Natural killer cell (primary cell): ENCODE measurements around the gene WDR17. TPM values are rescaled to one million over a fixed set of nuclear protein-coding genes. Genes with fewer than 3 reads are reported as not detected.

Experiments
- ATAC-seq, 3 donors: fragments of 150-1000 bp in 2 of 3; fragments of 200-7000 bp in 1 of 3; cut with Tn5 transposase; 1 replicate in 1 of 3; 2 replicates in 2 of 3; pipeline ENCODE4 v1.10.0; 2021; ENCODE audit warnings: mild to moderate bottlenecking in 2 of 3, moderate library complexity in 2 of 3
- DNase-seq, 2 donors: peaks; one replicate each; pipeline versions ENCODE4 v3.0.0 to v3.0.0-alpha.2; 2013 to 2021; ENCODE audit warnings: mixed read lengths in 1 of 2
- H3K27ac ChIP-seq: one replicate; pipeline ENCODE4 v1.5.1; 2013; ENCODE audit warnings: mild to moderate bottlenecking, low read length
- H3K27me3 ChIP-seq: one replicate; pipeline ENCODE4 v1.6.1; 2013; ENCODE audit warnings: low read length; ENCODE audit not compliant: control insufficient read depth, insufficient read depth
- H3K36me3 ChIP-seq: one replicate; pipeline ENCODE4 v1.6.1; 2013; ENCODE audit warnings: low read length; ENCODE audit not compliant: control insufficient read depth, insufficient read depth
- H3K4me1 ChIP-seq: one replicate; pipeline ENCODE4 v1.6.1; 2013; ENCODE audit warnings: low read length; ENCODE audit not compliant: control insufficient read depth, insufficient read depth
- H3K4me3 ChIP-seq: one replicate; pipeline ENCODE4 v1.5.1; 2013; ENCODE audit warnings: low read length
- H3K9me3 ChIP-seq: one replicate; pipeline ENCODE4 v1.6.1; 2013; ENCODE audit warnings: low read length; ENCODE audit not compliant: control insufficient read depth, insufficient read depth
- H3K27ac Mint-ChIP-seq, 2 donors: one replicate each; pipeline ENCODE4 v1.8.0; 2022; ENCODE audit warnings: mild to moderate bottlenecking in 2 of 2, mixed read lengths in 2 of 2, moderate library complexity in 1 of 2
- H3K27me3 Mint-ChIP-seq, 2 donors: one replicate each; pipeline ENCODE4 v1.8.0; 2022; ENCODE audit warnings: low read depth in 2 of 2, mixed read lengths in 2 of 2
- H3K36me3 Mint-ChIP-seq: one replicate; pipeline ENCODE4 v1.8.0; 2022; ENCODE audit warnings: mixed read lengths
- H3K4me1 Mint-ChIP-seq, 2 donors: one replicate each; pipeline ENCODE4 v1.8.0; 2022; ENCODE audit warnings: mixed read lengths in 2 of 2
- H3K4me3 Mint-ChIP-seq: one replicate; pipeline ENCODE4 v1.8.0; 2022; ENCODE audit warnings: mild to moderate bottlenecking, moderate library complexity, mixed read lengths
- H3K9me3 Mint-ChIP-seq, 2 donors: one replicate each; pipeline ENCODE4 v1.8.0; 2022; ENCODE audit warnings: mixed read lengths in 2 of 2
- WGBS: methylation state at CpG from one replicate; pipeline ENCODE4 v1.1.7; 2013; ENCODE audit warnings: missing lambda C conversion rate; ENCODE audit not compliant: insufficient coverage; 5-methylcytosine and 5-hydroxymethylcytosine counted together
- intact Hi-C: fragments of 100-400 bp; cut with micrococcal nuclease; formaldehyde crosslinking; loops from one replicate; pipeline ENCODE4 v1.14.2; 2022
- total RNA-seq, 4 donors: library from RNA; stranded (reverse); fragments of 120-200 nt in 1 of 4; gene quantifications; one replicate each; pipeline versions ENCODE4 v1.2.3 to v1.2.4, GENCODE V29; 2013 to 2022
- TF ChIP-seq, protein P1 (sequence below): fragments of 200-600 bp; IDR thresholded peaks from one replicate; pipeline ENCODE4 v1.8.0; 2022; ENCODE audit warnings: antibody characterized with exemption

WDR17 gene
- total RNA-seq, 3 donors from 2014 or later (not counting 1 experiment from before 2014, with no cell fraction given), result 0.07 to 0.38 (median 0.12) TPM

DNA sequence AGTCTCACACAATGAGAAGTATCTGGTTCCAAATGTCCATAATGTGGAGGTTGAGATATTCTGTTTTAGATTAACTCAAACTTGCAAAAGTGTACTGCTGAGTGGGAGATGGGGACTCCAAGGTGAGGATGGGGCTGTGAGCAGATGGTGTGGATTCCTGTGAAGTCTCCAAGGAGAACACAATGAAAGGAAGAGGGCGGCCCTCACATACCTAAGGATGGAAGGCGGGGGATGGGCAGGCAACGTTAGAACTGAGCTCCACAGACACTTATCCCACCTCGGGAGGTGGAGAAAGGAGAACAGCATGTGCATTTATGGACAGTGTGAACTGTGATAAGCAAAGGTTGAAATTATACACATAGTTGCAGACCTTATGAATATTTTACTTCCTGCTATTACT is 139.7 kb downstream of the WDR17 start:
- 72% methylated on average over 3 of the region's 4 CpGs for WGBS
- intact Hi-C loops, result no loop called here

DNA sequence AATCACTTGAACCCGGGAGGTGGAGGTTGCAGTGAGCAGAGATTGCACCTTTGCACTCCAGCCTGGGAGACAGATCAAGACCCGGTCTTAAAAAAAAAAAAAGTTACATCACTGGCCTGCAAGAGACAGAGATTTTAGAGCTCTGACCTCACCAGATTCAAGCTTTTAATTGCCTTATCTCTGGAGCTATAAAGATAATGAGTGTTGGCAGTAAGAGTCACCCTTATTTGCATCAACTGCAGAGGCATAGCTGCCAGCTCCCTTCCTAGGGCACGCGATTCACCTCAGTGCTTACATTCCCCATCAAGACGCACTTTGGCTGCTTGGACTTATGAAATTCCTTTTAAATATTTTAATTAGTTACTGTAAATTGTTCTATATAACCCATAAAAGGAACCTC is 142.2 kb downstream of the WDR17 start:
- intact Hi-C loops, result no loop called here
- peaks cover 5% of the 10 kb centered on the region for H3K27me3 ChIP-seq
- no peak overlapping the region for H3K4me3 ChIP-seq
- DNase-seq (no peak), ATAC-seq (no peak)
- no peaks in the 10 kb centered on the region for H3K36me3 ChIP-seq
- 85% methylated on average over 5 of the region's 5 CpGs for WGBS
- Mint-ChIP-seq H3K27ac (no peak overlapping the region), H3K4me1 (no peaks in the 10 kb centered on the region), H3K4me3 (no peak overlapping the region), H3K36me3 (no peaks in the 10 kb centered on the region), H3K27me3 (peaks cover 25 to 43% of the 10 kb centered on the region in 2 donors), H3K9me3 (no peaks in the 10 kb centered on the region)
- no peaks in the 10 kb centered on the region for H3K4me1 ChIP-seq
- TF ChIP-seq, protein P1, sequence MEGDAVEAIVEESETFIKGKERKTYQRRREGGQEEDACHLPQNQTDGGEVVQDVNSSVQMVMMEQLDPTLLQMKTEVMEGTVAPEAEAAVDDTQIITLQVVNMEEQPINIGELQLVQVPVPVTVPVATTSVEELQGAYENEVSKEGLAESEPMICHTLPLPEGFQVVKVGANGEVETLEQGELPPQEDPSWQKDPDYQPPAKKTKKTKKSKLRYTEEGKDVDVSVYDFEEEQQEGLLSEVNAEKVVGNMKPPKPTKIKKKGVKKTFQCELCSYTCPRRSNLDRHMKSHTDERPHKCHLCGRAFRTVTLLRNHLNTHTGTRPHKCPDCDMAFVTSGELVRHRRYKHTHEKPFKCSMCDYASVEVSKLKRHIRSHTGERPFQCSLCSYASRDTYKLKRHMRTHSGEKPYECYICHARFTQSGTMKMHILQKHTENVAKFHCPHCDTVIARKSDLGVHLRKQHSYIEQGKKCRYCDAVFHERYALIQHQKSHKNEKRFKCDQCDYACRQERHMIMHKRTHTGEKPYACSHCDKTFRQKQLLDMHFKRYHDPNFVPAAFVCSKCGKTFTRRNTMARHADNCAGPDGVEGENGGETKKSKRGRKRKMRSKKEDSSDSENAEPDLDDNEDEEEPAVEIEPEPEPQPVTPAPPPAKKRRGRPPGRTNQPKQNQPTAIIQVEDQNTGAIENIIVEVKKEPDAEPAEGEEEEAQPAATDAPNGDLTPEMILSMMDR, result no peak
- no peaks in the 10 kb centered on the region for H3K9me3 ChIP-seq
- no peak overlapping the region for H3K27ac ChIP-seq

More for the DNA sequence above, 139.7 kb downstream of the WDR17 start:
- H3K36me3 ChIP-seq, result no peaks in the 10 kb centered on the region
- H3K4me3 Mint-ChIP-seq, result no peak overlapping the region
- TF ChIP-seq, protein P1, result no peak
- no peaks in the 10 kb centered on the region for H3K36me3 Mint-ChIP-seq
- no peaks in the 10 kb centered on the region for H3K4me1 ChIP-seq
- H3K27ac Mint-ChIP-seq, result no peak overlapping the region
- no peaks in the 10 kb centered on the region for H3K4me1 Mint-ChIP-seq
- H3K27ac ChIP-seq, result no peak overlapping the region
- no peak for DNase-seq
- no peak overlapping the region for H3K4me3 ChIP-seq
- ATAC-seq, result no peak
- peaks cover 5% of the 10 kb centered on the region for H3K27me3 ChIP-seq
- no peaks in the 10 kb centered on the region for H3K9me3 ChIP-seq
- peaks cover 20 to 38% of the 10 kb centered on the region in 2 donors for H3K27me3 Mint-ChIP-seq
- no peaks in the 10 kb centered on the region for H3K9me3 Mint-ChIP-seq

DNA sequence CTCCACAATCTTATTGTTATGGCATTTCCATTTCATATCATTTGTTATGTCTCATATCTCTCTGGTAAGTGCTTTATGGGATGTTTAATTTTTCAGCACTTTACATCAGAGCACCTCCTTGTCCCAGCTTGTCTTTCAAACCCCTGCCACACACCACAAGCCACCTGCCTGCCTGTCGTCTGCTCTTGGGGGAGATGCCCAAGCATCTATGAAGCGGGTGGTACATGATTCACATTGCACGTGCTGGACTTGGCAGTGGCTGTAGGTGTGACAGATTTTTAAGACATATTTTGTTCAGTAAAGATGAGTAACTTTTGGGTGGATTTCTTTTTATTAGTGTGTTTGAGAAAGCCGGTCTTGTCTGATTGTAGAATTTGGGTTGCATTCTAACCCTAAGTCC is 143.9 kb downstream of the WDR17 start:
- Histone ChIP-seq H3K36me3 (no peaks in the 10 kb centered on the region), H3K4me1 (no peaks in the 10 kb centered on the region), H3K27me3 (peaks cover 5% of the 10 kb centered on the region), H3K9me3 (no peaks in the 10 kb centered on the region), H3K27ac (no peak overlapping the region), H3K4me3 (no peak overlapping the region)
- H3K4me3 Mint-ChIP-seq, result no peak overlapping the region
- TF ChIP-seq, protein P1, result no peak
- DNase-seq (no peak), ATAC-seq (no peak)
- peaks cover 21 to 33% of the 10 kb centered on the region in 2 donors for H3K27me3 Mint-ChIP-seq
- no peaks in the 10 kb centered on the region for H3K9me3 Mint-ChIP-seq
- H3K27ac Mint-ChIP-seq, result no peak overlapping the region
- no peaks in the 10 kb centered on the region for H3K36me3 Mint-ChIP-seq
- 93% methylated on average over 4 of the region's 4 CpGs for WGBS
- H3K4me1 Mint-ChIP-seq, result no peaks in the 10 kb centered on the region
- intact Hi-C loops, result no loop called here

DNA sequence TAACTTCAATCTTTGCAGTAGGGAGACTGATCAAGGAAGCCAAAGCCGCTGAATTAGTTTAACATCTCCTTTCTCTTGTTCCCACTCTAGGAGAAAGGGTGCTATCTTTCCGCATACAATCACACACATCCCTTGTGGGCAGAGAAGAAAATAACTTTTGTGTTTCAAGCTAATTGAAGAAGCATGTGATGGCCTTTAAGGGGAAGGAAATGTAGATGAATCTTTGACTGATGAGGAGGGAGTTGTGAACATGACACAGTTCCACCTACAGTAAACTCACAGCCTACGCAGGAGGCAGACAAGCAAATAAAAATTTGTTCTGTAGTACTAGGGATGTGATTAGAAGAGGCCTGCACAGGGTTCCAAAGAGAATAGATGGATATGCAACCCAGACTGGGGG is 144.5 kb downstream of the WDR17 start:
- TF ChIP-seq, protein P1, result no peak
- no peaks in the 10 kb centered on the region for H3K4me1 Mint-ChIP-seq
- 100% methylated on average over 2 of the region's 3 CpGs for WGBS
- peaks cover 20 to 31% of the 10 kb centered on the region in 2 donors for H3K27me3 Mint-ChIP-seq
- no peak overlapping the region for H3K4me3 Mint-ChIP-seq
- H3K9me3 Mint-ChIP-seq, result no peaks in the 10 kb centered on the region
- no peak for ATAC-seq
- H3K4me3 ChIP-seq, result no peak overlapping the region
- no peaks in the 10 kb centered on the region for H3K36me3 ChIP-seq
- no peak overlapping the region for H3K27ac Mint-ChIP-seq
- H3K9me3 ChIP-seq, result no peaks in the 10 kb centered on the region
- H3K4me1 ChIP-seq, result no peaks in the 10 kb centered on the region
- peaks cover 5% of the 10 kb centered on the region for H3K27me3 ChIP-seq
- intact Hi-C loops, result no loop called here
- H3K36me3 Mint-ChIP-seq, result no peaks in the 10 kb centered on the region
- no peak overlapping the region for H3K27ac ChIP-seq
- DNase-seq, result no peak
